ENCODE data around the gene MTMR4. TPM values are rescaled to one million over a fixed set of nuclear protein-coding genes. Genes with fewer than 3 reads are reported as not detected.
"Not testable (repeated sequence)": the region's sequence is repeated elsewhere in the genome, so short reads cannot be mapped to it uniquely, and the experiment has no call there.

Gene MTMR4
- total RNA-seq, 4 donors from 2014 or later, result 35.4 to 73.7 (median 39.1) TPM

DNA sequence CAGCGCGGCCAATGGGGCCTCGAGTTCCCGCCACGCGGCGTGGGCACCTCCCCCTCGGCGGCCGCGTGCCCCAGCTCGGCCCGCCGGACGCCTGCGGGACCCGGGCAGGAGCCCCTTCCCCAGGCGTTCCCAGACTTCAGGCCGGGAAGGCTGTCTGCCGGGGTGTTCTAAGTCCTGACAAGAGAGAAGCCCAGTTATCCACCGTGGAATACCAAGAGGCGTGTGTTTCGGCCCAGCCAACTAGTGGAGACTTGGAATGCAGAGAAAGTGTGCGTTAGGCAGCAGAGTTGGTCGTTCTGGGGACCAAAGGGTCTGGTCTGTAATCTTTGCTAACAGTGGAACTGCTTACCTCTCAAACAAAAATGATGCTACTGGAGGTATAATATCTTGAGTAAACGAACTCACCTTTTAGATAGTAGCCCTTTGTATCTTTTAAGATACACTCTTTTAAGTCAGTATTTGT is 26.0 kb downstream of the MTMR4 start:
- Histone ChIP-seq H3K4me3 (no peak overlapping the region), H3K4me1 (peaks cover 0 to 14% (median 2%) of the 10 kb centered on the region in 4 donors), H3K27me3 (no peaks in the 10 kb centered on the region), H3K36me3 (peaks cover 2 to 64% (median 17%) of the 10 kb centered on the region in 3 donors), H3K27ac (no peak overlapping the region), H3K9me3 (no peaks in the 10 kb centered on the region)
- 89 to 91% methylated on average over 13 to 26 of the region's 26 CpGs for WGBS, 2 donors
- no peak for DNase-seq (ENCODE audit: low spot score in 2 of 2)
- TF ChIP-seq, protein P1, sequence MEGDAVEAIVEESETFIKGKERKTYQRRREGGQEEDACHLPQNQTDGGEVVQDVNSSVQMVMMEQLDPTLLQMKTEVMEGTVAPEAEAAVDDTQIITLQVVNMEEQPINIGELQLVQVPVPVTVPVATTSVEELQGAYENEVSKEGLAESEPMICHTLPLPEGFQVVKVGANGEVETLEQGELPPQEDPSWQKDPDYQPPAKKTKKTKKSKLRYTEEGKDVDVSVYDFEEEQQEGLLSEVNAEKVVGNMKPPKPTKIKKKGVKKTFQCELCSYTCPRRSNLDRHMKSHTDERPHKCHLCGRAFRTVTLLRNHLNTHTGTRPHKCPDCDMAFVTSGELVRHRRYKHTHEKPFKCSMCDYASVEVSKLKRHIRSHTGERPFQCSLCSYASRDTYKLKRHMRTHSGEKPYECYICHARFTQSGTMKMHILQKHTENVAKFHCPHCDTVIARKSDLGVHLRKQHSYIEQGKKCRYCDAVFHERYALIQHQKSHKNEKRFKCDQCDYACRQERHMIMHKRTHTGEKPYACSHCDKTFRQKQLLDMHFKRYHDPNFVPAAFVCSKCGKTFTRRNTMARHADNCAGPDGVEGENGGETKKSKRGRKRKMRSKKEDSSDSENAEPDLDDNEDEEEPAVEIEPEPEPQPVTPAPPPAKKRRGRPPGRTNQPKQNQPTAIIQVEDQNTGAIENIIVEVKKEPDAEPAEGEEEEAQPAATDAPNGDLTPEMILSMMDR (IDR thresholded peaks at IDR 0.05), result no peak
- TF ChIP-seq POLR2A (IDR thresholded peaks at IDR 0.05), result no peak
- no peak for TF ChIP-seq EP300 (IDR thresholded peaks at IDR 0.05)

DNA sequence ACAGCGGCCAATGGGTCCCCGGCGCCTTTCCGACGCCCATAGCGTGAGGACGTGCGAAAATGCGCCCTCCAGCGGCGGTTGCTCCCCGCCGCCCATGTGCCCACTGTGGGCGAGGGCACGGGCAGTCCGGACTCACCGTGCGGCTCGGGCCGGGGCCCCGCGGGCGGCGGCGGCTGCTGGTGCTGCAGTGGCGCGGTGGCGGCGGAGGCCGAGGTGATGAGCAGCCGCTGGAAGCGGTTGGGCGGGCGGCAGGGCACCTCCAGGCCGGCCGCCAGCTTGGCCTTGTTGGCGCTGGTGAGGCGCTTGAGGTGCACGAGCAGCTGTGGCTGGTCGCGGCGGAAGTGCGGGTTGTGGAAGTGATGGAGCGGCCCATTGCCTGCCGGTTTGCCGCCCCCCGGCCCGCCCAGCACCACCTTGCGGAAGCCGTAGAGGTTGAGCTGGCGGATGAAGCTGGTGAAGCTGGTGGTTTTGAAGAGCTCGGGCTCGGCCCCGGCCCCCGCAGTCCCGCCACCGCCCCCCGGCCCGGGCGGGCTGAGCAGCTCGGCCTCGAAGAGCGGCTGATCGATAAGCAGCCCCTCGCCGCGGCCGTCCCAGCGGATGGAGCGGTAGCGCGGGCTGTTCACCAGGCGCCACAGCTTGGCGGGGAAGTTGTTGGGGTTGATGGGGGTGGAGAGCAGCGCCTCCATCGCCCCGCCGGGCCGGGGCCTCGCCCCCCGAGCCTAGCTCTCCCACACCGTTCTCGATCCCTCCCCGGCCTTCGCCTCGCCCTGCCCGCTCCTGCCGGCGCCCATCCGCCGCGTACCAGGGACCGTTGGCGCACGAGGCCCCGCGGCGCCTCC is 26.6 kb downstream of the MTMR4 start, which contains the start of gene HSF5:
Gene HSF5, minus strand, starts transcription at position 820 of the 839 bp plus-strand sequence. Its CDS starts 134 bp downstream, at position 686.
- Histone ChIP-seq H3K4me3 (peak within 1 kb of the TSS in 2 of 4 donors; percentile 15 to 28), H3K27ac (no peak within 1 kb of the TSS), H3K4me1 (peaks cover 0 to 14% (median 2%) of the 10 kb centered on the region in 4 donors), H3K9me3 (no peaks in the 10 kb centered on the region), H3K36me3 (peaks cover 2 to 57% (median 15%) of the 10 kb centered on the region in 3 donors), H3K27me3 (no peaks in the 10 kb centered on the region)
- no peak for DNase-seq (ENCODE audit: low spot score in 2 of 2)
- TF ChIP-seq EP300 (IDR thresholded peaks at IDR 0.05) (no peak), POLR2A (IDR thresholded peaks at IDR 0.05) (no peak)
- TF ChIP-seq, protein P1 (IDR thresholded peaks at IDR 0.05), result peak in 3 of 5 experiments; percentile 9 to 15 (median 14)
- WGBS, 2 donors, result 67 to 77% methylated on average over 33 to 81 of the region's 98 CpGs

DNA sequence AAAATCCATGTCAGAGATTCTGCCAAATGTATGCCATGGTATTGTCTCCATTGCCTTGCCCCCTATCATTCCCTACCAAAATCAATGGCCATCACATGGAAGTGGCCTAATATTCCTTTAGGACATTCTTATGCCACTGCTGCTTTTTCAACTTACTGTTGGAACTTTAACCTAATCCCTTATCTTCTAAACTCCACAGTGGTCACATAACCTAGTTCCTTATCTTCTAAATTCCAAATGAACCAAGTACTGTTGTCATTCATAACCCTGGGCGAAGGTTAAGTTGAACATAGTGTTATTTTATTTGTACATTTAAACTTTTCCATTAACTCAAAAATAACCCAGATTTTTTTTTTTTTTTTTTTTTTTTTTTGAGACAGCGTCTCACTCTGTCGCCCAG is 29.8 kb downstream of the MTMR4 start:
- no peak for DNase-seq (ENCODE audit: low spot score in 2 of 2)
- Histone ChIP-seq H3K27ac (no peak overlapping the region), H3K9me3 (no peaks in the 10 kb centered on the region), H3K36me3 (peaks cover 0 to 27% (median 0%) of the 10 kb centered on the region in 3 donors), H3K4me3 (no peak overlapping the region), H3K4me1 (no peaks in the 10 kb centered on the region), H3K27me3 (no peaks in the 10 kb centered on the region)
- TF ChIP-seq, protein P1 (IDR thresholded peaks at IDR 0.05), result no peak
- TF ChIP-seq EP300 (IDR thresholded peaks at IDR 0.05) (no peak), POLR2A (IDR thresholded peaks at IDR 0.05) (no peak)
- WGBS, 2 donors, result 92 to 99% methylated on average over 3 of the region's 3 CpGs

DNA sequence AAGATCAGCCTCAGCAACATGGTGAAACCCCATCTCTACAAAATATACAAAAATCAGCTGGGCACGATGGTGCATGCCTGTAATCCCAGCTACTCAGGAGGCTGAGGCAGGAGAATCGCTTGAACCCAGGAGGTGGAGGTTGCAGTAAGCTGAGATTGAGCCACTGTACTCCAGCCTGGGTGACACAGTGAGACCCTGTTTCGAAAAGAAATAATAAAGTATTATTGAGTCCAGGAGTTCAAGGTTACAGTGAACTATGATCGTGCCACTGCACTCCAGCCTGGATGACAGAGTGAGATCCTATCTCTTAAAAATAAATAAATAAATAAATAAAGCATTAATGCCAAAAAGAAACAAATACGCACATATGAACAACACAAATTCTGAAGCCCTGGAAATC is 32.6 kb downstream of the MTMR4 start:
- not testable (repeated sequence) for H3K9me3 ChIP-seq; DNase-seq (ENCODE audit: low spot score in 2 of 2); H3K27me3 ChIP-seq; H3K4me3 ChIP-seq; H3K36me3 ChIP-seq; H3K4me1 ChIP-seq; H3K27ac ChIP-seq
- 89 to 94% methylated on average over 5 of the region's 5 CpGs for WGBS, 2 donors

DNA sequence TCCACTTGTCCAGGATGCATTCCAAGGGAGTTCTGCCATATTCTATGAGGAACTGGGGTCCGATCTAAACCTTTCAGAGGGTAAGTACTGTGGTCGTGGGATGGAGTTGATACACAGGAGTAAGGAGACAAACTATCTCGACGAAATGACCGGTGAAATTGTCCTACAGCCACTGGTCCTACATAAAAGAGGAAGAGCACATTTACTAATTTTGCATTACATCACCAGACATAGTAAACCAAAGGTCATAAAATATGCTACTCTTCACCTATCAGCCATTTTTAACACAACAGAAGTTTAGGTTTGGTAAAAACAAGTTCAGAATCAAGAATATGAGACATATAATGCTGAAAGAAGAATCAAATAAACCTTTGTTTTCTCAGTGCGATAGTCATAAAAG is 34.3 kb downstream of the MTMR4 start:
- TF ChIP-seq POLR2A (IDR thresholded peaks at IDR 0.05) (no peak), EP300 (IDR thresholded peaks at IDR 0.05) (no peak)
- TF ChIP-seq, protein P1 (IDR thresholded peaks at IDR 0.05), result no peak
- no peaks in the 10 kb centered on the region for H3K4me1 ChIP-seq
- no peaks in the 10 kb centered on the region for H3K27me3 ChIP-seq
- no peak overlapping the region for H3K4me3 ChIP-seq
- no peaks in the 10 kb centered on the region for H3K9me3 ChIP-seq
- no peak overlapping the region for H3K27ac ChIP-seq
- no peak for DNase-seq (ENCODE audit: low spot score in 2 of 2)
- WGBS, 2 donors, result 81 to 83% methylated on average over 6 of the region's 6 CpGs
- no peaks in the 10 kb centered on the region for H3K36me3 ChIP-seq

Data from tibial nerve (tissue), 4 donors.